HG02970 (cell line): ENCODE data around the gene GSG1L.

Experiments
- ATAC-seq: cut with Tn5 transposase; IDR thresholded peaks from one replicate; pipeline ENCODE4 v1.9.1; 2021; ENCODE audit warnings: mild to moderate bottlenecking, moderate library complexity, moderate number of reproducible peaks; ENCODE audit not compliant: unreplicated experiment, low FRiP score

GSG1L gene

GRCh38 chr16:28063591-28064061 lies at the start of gene GSG1L:
Gene GSG1L (minus strand): TSS chr16:28063714. CDS start chr16:28063424, 290 bp downstream.
- ATAC-seq, result no peak

- no peak for ATAC-seq
These were observed 49.4 kb upstream of the GSG1L start for GRCh38 chr16:28112908-28113307.

GRCh38 chr16:28110977-28111376 lies 47.5 kb upstream of the GSG1L start:
- ATAC-seq, result no peak

GRCh38 chr16:28110479-28110878 lies 47.0 kb upstream of the GSG1L start:
- ATAC-seq, result no peak

- no peak for ATAC-seq
These were observed 46.6 kb upstream of the GSG1L start for GRCh38 chr16:28110074-28110473.

- ATAC-seq, result no peak
These were observed 45.2 kb upstream of the GSG1L start for GRCh38 chr16:28108590-28109247.

GRCh38 chr16:28107232-28107631 lies 43.7 kb upstream of the GSG1L start:
- no peak for ATAC-seq

GRCh38 chr16:28106467-28107215 lies 43.1 kb upstream of the GSG1L start:
- no peak for ATAC-seq

GRCh38 chr16:28105954-28106353 lies 42.4 kb upstream of the GSG1L start:
- no peak for ATAC-seq

GRCh38 chr16:28105297-28105696 lies 41.8 kb upstream of the GSG1L start:
- no peak for ATAC-seq

GRCh38 chr16:28104404-28104803 lies 40.9 kb upstream of the GSG1L start:
- ATAC-seq, result no peak

GRCh38 chr16:28103516-28104170 lies 40.1 kb upstream of the GSG1L start:
- no peak for ATAC-seq

- no peak for ATAC-seq
These were observed 38.0 kb upstream of the GSG1L start for GRCh38 chr16:28101533-28101890.

GRCh38 chr16:28100810-28101532 lies 37.5 kb upstream of the GSG1L start:
- ATAC-seq, result no peak

GRCh38 chr16:28098959-28099945 lies 35.7 kb upstream of the GSG1L start:
- ATAC-seq, result no peak

GRCh38 chr16:28098171-28098958 lies 34.9 kb upstream of the GSG1L start:
- ATAC-seq, result no peak

- no peak for ATAC-seq
These were observed 33.7 kb upstream of the GSG1L start for GRCh38 chr16:28096983-28097899.

GRCh38 chr16:28093385-28093725 lies 29.8 kb upstream of the GSG1L start:
- no peak for ATAC-seq
